Tongue (tissue), 2 donors: Measurements from ENCODE around the gene U2SURP. TPM values are rescaled to one million over a fixed set of nuclear protein-coding genes. Genes with fewer than 3 reads are reported as not detected.
A peak's percentile ranks its signal among the peaks of the same experiment; 100 is the strongest.
"Not testable (repeated sequence)": the region's sequence is repeated elsewhere in the genome, so short reads cannot be mapped to it uniquely, and the experiment has no call there.

ENCODE experiments used
- DNase-seq: peaks from one replicate; pipeline ENCODE4 v3.0.0-alpha.2; 2015
- total RNA-seq: library from RNA; depleted of rRNA; stranded (reverse); fragments of >200 nt; gene quantifications from one replicate; pipeline ENCODE4 v1.2.3, GENCODE V29; 2014

The U2SURP gene
- total RNA-seq, 1 donor from 2014 or later = 107 TPM

DNA sequence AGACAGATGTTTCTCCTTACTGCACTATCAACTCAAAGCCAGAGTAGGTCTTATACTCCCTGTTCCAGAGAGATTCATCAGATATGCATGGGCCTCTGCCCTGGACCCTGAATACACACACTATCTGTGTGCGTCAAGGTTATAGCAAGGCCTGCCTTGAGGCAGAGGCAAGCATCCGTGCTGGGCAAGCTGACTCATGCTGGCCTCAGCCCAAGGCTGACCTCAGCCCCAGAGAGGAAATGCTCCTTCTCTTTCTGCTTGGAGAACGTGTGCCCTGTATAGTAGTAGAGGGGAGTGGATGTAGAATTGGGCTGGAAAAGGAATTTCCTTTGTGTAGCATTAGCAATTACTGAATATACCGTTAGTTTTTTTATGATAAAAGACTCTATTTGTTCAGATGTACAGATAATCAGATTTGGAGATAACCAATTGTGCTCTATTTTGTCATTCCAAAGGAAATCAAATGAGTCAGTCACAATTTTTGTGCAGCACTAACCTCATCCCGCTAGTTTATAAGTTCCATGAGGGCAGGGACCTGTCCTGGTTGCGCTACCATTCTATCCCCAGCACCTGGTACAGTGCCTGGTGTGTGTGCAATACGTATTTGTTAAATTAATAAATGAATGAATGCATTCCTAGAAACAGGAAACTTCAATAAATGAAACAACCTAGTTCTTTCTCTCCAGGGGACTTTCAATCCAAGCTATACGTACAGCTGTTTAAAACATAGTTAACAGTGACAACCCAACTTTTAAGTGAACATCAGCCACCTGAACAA, 24.6 kb upstream of the U2SURP start:
- peak; percentile 24 for DNase-seq

DNA sequence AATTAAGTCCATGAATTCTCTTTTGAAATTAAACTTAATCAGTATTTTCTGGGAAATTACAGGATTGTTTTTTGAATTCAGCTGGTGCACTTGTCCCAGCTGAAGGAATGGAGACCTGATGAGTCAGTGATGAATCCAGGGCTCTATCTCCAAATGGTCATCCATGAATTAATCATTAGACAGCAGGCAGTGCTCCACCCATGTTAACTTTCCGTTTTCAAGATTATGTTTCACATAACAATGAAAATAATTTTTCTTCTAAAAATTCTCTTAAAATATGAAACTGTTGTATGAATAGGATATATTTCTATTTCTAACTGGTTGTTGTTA, 24.0 kb upstream of the U2SURP start:
- no peak for DNase-seq

DNA sequence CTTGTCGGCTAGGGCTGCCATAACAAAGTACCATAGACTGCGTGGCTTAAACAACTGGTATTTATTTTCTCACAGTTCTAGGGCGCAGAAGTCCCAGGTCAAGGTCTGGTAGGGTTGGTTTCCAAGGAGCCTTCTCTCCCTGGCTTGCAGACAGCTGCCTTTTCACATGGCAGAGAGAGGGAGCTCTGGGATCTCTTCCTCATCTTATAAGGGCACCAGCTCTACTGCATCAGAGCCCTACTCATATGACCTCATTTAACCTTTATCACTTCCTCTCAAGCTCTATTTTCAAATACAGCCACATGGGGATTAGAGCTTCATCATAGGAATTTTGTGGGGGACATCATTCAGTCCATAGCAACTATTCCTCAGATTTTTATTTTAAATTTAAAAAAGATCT, 20.3 kb upstream of the U2SURP start:
- DNase-seq = no peak

DNA sequence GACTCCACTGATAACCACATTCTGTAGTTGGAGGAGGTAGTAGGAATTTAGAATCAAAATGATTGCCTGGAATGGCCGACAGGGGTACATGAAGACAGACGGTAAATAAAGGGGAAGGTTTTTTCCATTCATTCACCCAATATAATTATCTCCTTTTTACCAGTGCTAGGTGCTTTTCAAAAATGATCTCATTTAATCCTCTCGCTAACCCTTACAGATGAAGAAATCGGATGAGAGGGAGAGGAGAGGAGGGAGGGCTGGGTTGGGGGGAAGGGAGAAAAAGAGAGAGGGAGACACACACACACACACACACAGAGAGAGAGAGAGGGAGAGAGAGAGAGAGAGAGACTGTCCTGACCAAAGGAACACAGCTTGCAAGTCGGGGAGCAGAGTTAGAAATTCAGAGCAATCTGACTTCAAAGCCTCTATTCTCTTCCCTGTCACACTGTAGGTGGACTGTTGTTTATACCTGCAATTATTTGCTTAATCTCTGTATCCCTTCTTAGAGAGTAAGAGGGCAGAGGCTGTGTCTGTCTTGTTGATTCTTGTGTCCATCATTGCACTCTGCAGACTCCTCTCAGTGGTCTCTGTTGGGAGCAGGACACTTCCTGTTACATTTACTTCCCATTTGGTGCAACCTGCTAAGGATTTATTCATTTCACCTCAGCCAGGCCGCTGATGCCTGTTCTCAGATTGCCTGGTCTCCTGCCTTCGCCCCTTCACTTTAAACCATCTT, 19.2 kb upstream of the U2SURP start:
- DNase-seq = no peak

DNA sequence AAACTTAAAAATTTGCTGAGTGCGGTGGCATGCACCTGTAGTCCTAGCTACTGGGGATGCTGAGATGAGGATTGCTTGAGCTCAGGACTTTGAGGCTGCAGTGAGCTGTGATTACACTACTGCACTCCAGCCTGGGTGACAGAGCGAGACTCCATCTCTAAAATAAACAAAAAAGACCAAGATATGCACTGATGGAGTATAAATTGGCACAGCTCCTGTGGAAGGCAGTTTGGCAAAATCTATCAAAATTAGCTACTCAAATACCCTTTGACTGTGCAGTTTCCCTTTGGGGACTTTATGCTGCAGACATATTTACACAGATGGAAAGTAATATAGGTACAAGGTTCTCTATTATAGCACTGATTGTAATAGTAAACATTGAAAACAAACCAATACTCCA, 18.1 kb upstream of the U2SURP start:
- no peak for DNase-seq

DNA sequence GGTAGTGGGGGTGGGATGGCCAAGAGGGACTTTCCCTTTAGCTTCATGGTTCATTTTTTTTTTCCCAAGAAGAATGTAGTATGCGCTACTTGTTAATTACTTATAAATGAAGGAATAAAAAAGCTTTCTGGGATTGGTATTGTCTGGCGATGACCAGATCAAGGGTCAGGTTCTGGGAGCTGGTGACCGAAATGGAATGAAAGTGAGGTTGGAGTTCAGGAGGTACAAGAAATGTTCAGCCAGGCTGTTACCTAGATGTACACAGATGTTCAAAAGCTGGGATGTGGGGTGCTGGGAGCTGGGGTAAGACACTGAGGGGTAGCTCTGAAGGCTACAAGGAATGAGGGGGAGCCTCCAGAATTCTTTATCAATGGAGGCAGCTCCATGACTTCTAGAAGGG, 17.1 kb upstream of the U2SURP start:
- DNase-seq = no peak

DNA sequence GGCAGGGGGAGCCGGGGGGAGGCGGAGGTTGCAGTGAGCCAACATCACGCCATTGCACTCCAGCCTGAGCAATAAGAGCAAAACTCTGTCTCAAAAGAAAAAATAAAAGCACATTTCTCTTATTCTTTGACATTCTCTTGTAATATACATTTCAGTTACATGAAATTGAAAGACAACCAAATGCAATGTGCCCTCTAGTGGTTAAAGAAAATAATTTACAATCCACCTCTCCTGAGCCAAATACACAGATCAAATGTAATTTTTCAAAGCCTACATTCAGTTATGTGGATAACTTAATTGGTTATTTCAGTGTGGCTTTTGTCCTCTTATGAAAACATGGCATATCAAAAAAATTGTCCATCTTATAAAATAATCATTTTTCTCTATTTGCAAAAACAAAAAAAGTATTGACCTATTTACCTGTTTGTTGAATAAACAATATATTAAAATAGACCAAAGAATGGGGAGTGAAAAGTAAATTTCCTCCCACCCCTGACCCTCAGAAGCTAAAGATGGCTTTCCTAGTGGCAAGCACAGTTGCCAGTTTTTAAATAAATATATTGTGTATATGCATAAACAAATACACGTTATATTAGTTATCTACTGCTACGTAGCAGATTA, 14.2 kb upstream of the U2SURP start:
- DNase-seq = peak; percentile 59

DNA sequence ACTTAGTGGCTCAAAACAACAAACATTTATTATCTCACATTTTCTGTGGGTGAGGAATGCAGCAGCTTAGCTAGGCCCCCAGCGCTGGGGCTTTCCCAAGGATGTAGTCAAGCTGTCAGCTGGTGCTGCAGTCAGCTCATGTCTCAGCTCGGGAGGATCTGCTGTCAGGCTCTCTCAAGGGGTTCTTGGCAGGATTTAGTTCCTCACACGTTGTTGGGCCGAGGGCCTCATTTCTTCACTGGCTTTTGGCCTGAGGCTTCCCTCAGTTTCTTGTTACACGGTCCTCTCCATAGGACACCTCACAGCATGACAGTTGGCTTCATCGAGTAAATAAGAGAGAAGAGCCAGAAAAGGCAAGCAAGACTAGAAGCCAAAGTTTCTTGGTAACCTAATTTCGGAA, 13.7 kb upstream of the U2SURP start:
- peak; percentile 68 for DNase-seq

DNA sequence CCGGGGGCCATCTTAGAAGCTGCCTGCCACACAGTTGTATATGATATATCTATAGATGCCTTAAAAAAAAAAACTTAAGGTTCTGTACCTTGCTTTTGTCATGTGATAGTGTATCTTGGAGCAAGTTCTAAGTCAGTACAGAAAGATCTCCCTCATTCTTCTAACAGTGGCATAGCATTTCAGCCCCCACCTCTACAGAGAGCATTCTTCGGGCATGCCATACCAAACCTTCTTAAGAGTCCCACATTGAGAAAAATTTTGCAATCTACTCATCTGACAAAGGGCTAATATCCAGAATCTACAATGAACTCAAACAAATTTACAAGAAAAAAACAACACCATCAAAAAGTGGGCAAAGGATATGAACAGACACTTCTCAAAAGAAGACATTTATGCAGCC, 13.1 kb upstream of the U2SURP start:
- not testable (repeated sequence) for DNase-seq

DNA sequence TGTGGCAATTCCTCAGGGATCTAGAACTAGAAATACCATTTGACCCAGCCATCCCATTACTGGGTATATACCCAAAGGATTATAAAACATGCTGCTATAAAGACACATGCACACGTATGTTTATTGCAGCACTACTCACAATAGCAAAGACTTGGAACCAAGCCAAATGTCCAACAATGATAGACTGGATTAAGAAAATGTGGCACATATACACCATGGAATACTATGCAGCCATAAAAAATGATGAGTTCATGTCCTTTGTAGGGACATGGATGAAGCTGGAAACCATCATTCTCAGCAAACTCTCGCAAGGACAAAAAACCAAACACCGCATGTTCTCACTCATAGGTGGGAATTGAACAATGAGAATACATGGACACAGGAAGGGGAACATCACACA, 12.5 kb upstream of the U2SURP start:
- DNase-seq = not testable (repeated sequence)

DNA sequence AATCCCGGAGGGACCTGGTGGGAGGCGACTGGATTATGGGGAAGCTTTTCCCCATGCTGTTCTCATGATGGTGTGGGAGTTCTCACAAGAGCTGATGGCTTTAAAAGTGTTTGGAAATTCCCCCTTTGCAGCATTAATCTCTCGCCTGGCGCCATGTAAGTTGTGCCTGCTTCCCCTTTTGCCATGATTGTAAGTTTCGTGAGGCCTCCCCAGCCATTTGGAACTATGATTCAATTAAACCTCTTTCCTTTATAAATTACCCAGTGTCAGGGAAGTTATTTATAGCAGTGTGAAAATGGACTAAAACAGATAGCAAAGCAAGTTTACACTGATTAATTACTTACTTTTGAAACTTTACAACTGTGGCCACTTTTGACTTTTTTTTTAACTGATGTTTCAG, 10.6 kb upstream of the U2SURP start:
- DNase-seq = no peak

DNA sequence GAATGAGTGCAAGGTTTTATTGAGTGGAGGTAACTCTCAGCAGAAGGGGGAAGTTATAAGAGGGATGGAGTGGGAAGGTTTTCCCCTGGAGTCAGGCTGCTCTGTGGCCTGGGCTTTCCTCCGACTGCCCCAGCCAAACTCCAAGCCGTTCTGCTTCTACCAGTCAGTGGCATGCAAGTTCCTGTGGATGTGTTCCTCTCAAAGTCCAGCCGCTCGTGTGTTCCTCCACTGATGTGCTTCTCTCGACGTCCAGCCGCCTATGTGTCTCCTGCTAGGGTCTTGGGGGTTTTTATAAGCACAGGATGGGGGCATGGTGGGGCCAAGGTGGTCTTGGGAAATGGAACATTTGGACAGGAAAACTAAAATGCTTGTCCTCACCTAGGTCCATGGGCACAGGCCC, 9.0 kb upstream of the U2SURP start:
- no peak for DNase-seq

DNA sequence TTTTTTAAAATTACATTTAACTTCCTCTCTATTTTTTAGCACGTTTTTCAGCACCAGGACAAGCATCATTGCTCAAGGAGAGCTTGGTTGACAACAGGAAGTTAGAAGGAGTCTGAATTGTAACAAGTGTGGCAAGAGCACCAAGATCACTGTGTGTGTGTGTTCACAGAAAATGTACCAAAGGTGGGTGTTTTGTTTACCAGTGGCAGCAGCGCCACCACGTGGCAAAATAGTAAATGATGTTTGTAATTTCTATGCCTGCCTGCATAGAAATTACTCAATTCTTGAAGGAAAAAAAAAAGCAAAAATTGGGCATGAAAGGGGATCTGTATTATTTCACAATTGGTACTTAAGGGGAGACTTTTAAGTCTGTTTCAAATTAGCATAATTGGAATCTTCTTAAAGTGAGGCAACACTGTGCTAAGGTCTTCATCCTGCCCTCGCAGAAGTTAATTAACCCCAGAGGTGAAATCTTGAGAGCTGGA, 7.4 kb upstream of the U2SURP start:
- DNase-seq = peak; percentile 82

DNA sequence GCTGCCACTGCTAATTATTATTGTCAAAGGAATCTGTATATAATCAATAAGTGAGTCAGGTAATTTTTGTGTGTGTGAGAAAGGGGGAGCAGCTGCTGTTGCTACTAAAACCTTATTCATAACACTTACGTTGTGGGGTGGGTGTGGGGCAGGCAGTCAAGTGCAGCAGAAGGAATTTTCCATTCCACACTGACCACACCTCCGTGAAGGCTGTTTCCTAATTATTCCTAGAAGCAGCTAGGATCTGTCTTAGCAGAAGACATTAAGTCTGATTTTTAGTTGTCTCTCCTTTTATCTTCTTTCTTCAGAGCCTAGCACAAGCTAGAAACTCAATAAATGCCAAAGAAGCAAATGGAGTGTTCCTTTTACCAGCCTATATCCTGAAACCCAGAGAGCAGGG, 4.0 kb upstream of the U2SURP start:
- DNase-seq = no peak

DNA sequence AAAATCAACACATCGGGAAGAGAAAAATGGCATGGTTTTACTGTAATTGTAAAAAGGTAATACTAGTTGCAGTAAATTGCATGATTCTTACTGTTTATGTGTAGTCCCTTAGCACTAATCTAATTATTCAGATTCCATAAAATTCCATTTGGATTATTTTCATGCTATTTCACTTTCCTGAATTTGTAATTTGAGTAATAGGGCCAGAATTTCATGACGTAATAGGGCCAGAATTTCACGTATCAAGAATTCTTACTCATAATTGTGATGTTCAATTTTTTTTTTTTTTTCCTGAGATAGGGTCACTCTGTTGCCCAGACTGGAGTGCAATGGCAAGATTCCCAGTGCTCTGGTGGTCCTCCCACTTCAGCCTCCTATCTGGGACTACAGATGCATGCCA, 2.9 kb upstream of the U2SURP start:
- DNase-seq = no peak

DNA sequence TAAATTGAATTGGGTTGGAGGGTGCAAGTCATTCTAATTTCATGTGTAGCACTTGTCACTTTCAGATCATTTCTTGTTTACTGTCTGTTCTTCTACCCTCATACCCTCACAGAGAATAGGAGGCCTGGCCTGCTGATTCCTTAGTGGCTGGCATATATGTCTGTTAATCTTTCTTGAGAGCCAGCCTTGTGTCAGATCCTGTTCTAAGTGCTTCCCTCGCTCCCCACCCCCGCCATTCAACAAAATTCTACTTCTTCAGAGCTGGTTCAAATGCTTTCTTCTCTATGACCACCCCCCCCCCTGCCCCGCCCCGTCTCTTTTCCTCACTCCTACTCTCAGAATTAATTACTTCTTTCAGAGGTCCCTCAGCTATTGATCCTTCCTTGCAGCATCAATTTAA, 1.5 kb upstream of the U2SURP start:
- no peak for DNase-seq

DNA sequence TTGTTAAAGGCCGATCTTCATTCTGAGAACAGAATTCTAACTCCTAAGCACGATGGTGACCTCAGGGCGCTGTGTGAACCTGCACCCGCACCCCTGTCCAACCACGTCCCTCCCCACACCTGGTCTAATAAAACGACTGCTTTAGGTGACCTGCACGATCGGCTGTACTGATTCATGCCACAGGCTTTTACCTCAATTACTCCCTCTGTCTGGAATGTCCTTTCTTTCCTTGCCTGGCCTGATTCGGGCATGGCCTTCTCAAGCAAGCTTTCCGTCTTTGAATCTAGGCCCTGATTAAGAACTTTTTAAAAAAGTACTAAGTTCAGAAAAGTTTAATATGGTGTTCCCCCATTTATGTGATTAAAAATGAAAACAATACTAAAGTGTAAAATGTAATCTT, 842 bp upstream of the U2SURP start:
- DNase-seq = no peak

DNA sequence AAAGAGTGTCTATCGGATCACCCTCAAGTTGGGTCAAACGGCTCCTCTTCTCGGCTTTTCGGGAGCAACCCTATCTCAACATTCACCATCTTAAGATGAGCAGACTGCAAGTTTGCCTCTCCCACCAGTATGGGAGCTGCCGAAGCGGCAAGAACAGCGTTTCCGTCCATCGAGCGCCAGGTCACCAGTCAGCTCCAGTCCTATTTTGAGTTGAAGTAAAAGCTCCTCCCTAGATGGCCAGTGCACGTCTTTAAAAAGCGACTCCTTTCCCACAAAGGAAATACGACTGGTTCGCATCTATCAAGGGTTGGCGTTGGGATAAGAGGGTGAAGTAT, 369 bp upstream of the U2SURP start:
- no peak for DNase-seq

DNA sequence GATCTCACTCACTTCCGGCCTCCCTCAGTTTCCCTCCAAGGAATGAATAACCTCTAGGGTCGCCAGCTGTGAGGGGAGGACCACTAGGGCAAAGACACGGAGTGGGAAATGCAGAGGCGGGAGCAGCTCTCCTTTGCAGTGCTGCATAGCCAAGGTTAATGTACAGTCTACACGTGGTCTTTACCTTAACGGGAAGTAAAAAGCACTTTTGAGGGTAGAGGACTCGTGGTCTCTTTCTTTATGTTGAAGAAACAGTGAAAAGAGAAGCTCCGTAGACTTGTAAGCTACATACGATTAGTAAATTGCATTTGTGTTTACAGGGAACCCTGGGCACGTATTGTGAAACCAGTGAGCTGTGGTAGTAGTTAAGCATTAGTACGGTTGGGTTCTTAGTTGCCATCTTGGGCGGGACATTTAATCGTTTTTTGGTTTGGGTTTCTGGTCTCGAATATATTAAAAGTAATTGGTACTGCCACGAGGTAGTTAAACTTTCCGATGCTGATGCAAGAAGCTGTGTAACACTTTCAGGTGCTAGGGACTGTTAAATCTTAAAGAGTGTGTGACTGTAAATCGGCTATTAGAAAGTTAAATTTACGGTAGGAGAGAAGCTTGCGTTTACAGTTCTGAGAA, 828 bp downstream of the U2SURP start:
- DNase-seq = peak; percentile 11

DNA sequence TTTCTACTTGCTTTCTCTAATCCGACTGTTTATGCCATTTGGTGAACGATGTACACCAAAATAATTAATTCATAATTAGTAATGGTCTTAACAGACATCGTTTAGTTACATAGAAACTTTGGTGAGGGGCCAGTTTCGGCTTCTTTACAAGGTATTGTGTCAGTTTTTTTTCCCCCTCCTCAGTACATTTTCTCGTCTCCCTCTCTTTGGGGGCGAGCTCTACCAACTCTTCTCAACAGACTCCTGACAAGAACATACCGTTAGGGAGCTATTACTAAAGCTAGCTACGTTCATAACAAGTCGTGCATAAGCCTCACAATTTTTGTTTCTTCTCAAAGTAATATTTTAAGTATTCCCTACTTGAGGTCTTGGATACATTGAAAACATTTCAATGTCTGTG, 1.4 kb downstream of the U2SURP start:
- DNase-seq = no peak

DNA sequence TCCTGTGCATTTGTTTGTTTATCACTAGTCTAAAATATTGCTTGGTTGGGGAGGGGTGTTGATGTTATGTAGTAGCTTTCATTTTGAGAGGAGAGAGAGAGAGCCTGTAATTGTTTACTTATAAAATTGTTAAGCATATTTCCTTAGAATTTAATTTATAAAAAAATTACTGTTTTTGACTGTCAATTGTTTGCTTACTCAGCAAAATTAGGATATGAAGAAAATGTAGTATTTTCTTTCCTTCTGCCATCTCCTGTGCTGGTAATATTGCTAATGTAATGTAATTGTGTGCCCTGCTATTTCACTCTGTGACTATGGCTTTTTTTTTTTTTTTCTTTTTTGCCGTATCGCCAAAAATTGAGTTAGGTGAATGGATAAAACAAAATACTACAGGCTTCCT, 3.5 kb downstream of the U2SURP start:
- no peak for DNase-seq

DNA sequence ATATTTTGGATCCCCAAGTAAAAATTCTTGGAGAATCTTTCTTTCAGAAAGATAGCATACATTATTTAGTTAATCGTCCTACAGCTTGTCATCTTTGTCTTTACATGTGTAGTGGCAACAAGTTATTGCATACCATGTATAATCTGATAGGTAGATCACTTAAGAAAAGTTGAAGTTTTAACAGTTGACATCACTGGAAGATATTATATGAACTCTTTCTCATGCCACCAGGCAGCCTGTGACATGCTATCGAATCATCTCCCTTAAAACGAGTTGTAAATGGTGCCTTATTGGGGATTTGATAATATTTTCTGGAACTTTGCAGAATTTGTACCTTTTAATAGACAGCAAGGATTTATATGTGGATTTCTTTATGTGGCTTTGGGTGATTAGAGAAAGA, 8.7 kb downstream of the U2SURP start:
- DNase-seq = no peak

DNA sequence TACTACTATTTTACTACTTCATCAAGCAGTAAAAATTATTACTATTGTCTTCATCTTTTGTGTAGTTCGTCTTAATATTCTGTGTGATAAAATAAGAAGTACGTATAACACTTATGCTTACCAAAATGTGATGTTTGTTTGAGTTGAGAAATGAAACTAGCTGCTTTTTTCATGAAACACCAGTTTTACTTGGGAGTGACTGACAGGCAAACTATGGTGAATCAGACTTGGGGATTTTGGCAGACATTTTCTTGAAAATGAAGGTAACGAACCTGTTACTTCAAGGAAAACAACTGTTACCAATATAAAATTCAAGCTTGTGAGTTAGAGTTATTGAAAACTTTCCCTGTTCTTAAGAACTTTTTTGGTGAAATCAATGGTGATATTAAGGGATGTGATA, 10.3 kb downstream of the U2SURP start:
- no peak for DNase-seq
